ENCODE data around the gene RPS6KB2.

RPS6KB2 gene

GRCh38 chr11:67428052-67429001 is at the start of gene RPS6KB2:
RPS6KB2 (plus strand) TSS chr11:67428494; CDS start chr11:67428546, 52 bp downstream.
- peak; percentile 98 for DNase-seq

GRCh38 chr11:67378544-67378943 is 49.8 kb upstream of the RPS6KB2 start:
- no peak for DNase-seq

- no peak for DNase-seq
Observed at GRCh38 chr11:67379061-67380058, 48.9 kb upstream of the RPS6KB2 start.

- no peak for DNase-seq
Observed at GRCh38 chr11:67381244-67381972, 46.9 kb upstream of the RPS6KB2 start.

GRCh38 chr11:67382276-67383136 is 45.8 kb upstream of the RPS6KB2 start:
- DNase-seq: peak; percentile 53

GRCh38 chr11:67384851-67385366 is 43.4 kb upstream of the RPS6KB2 start:
- no peak for DNase-seq

- no peak for DNase-seq
Observed at GRCh38 chr11:67387069-67387468, 41.2 kb upstream of the RPS6KB2 start.

- no peak for DNase-seq
Observed at GRCh38 chr11:67387518-67387917, 40.8 kb upstream of the RPS6KB2 start.

GRCh38 chr11:67389477-67389876 is 38.8 kb upstream of the RPS6KB2 start:
- no peak for DNase-seq

GRCh38 chr11:67390947-67391303 is 37.4 kb upstream of the RPS6KB2 start:
- no peak for DNase-seq

- peak; percentile 95 for DNase-seq
Observed at GRCh38 chr11:67391304-67392182, 36.8 kb upstream of the RPS6KB2 start, which contains the start of gene RAD9A. RAD9A (plus strand) TSS chr11:67391986; CDS start chr11:67392045, 59 bp downstream.

- DNase-seq: no peak
Observed at GRCh38 chr11:67392183-67392715, 36.0 kb upstream of the RPS6KB2 start.

GRCh38 chr11:67393437-67393836 is 34.9 kb upstream of the RPS6KB2 start:
- no peak for DNase-seq

- no peak for DNase-seq
Observed at GRCh38 chr11:67393990-67394389, 34.3 kb upstream of the RPS6KB2 start.

GRCh38 chr11:67395555-67396258 is 32.6 kb upstream of the RPS6KB2 start:
- no peak for DNase-seq

GRCh38 chr11:67396259-67396581 is 32.1 kb upstream of the RPS6KB2 start:
- no peak for DNase-seq

GRCh38 chr11:67396587-67397389 is 31.5 kb upstream of the RPS6KB2 start:
- DNase-seq: no peak

GRCh38 chr11:67397536-67397935 is 30.8 kb upstream of the RPS6KB2 start:
- no peak for DNase-seq
